Midbrain (tissue), 1 donor: ENCODE data around the gene SPRING1.

Experiments used
- DNase-seq: peaks from one replicate; lab custom pipeline; 2025; lab: John Stamatoyannopoulos, UW

The SPRING1 gene

DNA sequence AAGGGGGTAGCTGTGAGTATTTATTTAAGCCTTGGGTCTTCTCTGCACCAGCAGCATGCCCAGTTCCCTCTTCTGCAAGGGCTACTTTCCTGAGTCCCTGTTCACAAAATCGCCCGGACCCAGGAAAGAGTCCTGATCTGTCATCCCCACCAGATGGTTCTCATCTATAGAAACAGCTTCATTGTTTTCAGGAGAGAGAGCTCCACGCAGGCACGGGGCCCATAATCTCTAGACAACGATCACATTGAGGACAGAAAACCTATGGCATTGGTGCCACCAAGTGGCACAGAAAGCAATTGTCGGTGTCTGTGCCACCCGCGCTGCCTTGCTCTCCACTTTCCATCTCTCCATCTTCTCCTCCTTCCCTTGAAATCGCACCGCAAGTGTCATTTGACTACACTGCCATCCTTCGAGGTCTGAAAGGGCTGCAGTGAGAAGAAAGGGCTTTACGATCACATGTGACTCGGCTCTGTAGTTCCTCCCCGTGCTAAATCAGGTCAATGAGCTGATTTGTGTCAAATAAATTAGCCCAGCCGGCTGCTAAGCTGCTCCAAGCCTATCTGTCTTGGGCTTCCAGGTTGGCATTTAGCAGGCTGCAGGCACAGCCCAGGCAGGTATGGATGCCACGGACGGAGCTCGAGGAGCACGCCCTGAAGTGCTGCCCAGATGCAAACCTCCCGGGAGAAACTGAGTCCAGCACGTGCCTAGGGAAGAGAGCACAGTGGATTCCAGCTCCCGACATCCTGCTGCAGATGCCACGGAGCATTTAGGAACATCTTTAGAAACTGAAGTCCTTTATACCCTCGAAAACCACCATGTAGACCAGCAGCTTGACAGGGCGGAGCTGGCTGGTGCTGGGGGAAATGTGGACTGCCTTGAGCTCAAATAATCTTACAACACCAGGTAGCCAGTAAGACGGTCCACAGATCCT, 28.8 kb downstream of the SPRING1 start:
- DNase-seq = peak; percentile 89

DNA sequence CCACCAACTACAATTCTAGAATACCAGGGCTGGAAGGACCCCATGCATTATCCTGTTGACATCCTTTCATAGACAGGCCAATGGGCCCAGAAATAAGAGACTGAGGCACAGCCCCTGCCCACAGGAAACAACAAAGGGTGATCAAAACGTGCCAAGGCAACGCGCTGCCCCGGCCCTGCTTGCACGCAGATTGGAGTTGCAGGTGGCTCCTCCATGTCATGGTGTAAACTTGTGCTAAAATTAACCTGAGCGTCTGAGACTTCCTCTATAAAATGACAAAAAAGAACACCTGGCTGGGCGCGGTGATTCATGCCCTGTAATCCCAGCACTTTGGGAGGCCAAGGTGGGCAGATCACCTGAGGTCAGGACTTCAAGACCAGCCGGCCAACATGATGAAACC, 30.1 kb downstream of the SPRING1 start:
- DNase-seq = no peak

DNA sequence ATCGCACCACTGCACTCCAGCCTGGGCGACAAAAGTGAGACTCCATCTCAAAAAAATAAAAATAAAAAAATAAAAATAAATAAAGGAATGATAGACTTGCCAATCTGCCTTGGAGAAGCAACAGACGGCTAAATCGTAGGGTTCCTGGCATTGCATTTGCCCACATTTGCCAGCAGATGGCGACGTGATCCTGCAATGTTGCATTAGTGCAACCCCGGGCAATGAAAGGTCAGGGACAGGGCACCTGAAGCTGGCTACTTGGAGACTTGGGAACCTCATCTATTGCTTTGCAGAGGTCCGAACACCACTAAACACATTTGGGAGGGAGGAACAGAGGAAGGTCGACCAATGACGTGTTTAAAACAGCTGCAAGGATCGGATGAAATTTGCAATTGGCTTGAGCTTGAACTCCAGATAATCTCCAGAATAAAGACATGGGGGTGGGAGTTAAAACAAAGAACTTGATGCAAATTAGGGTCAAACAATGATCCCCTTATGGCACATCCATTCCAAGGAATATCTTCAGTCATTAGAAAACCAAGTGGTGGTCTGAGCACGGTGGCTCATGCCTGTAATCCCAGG, 34.6 kb downstream of the SPRING1 start:
- peak; percentile 72 for DNase-seq

DNA sequence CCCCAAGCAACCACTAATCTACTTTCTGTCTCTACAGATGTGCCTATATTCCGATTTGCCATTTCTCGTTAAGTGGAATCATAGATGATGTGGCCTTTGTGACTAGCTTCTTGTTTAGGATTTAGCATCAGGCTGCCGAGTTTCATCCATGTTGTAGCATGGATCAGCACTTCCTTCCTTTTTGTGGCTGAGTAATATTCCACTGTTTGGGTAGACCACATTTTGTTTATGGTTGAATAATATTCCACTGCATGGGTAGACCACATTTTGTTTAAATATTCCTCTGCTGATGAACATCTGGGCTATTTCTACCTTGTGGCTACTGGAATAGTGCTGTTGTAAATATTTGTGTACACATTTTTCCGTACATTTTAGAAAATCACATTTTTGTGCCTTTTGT, 36.4 kb downstream of the SPRING1 start:
- no peak for DNase-seq

DNA sequence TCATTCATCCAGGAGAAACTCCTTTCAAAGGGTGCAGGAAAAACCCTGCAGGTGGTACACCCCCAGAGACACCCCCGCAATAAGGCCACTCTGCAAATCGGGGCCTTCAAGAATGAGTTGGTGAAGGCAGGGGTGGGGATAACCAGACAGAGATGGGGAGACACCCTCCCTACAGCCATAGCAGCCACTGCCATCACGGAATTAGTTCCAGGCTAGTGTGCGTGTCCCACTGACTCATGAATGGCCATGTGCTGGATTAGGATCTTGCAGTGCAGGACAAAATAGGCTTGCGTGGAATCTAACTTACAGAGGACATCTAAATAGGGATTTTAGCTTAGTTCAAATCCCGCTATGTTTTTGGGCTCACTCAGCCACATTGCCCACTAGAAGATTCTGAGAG, 37.8 kb downstream of the SPRING1 start:
- DNase-seq = no peak

DNA sequence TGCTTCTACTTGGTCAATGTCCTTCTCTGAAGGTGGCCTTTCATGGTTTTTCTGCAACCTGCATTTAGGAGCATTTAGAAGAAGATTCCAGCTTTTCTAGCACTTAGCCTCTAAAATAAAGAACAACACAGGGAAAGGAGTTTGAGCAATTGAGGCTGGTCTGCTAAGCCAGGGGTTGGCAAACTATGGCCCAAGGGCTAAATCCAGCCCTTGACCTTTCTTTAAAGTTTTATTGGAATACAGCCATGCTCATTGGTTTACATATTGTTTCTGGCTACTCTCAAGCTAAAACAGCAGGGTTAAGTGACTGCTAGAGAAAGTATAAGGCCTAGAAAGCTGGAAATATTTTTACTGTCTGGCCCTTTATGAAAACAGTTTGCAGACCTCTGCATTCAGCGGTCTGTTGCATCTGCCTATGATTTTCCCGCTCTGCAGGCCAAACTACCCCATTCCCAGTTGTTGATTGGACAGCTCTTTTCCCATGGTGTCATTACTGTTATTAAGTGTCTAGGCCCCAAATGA, 39.3 kb downstream of the SPRING1 start:
- no peak for DNase-seq

DNA sequence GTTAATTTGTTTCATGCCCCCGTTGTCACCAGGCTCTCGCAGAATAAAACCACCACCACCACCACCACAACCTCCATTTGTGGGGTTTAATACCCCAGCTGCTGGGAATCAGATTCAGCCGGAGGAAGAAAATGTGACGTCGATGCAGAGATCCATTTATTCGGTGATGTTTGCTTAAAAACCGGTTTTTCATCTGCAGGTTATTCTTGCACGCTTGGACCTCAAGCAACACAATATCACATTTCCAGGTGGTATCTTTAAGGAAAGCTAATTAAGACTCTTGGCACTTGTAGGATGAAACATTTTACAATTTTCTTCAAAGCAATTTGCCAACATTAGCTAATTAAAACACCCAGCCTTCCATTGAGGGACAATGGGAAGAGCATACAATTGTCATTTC, 39.8 kb downstream of the SPRING1 start:
- no peak for DNase-seq

DNA sequence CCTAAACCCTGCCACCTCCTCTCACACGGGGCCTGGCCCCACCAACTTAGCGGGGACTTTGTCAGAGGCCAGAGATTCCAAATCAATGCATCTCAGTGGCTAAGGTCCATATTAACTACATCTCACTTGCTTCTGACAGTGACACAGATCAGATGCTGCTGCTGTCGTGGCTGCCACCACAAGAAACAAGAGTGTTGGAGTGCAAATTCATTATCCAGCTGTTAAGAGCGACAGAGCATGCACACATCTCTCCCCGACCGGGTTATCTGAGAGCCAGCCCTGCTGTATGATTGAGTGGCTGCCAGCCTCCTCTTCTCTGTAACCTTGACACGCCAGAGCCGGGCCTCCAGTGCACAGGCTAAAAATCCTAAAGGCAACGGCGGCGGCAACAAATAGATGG, 40.2 kb downstream of the SPRING1 start:
- DNase-seq = no peak

DNA sequence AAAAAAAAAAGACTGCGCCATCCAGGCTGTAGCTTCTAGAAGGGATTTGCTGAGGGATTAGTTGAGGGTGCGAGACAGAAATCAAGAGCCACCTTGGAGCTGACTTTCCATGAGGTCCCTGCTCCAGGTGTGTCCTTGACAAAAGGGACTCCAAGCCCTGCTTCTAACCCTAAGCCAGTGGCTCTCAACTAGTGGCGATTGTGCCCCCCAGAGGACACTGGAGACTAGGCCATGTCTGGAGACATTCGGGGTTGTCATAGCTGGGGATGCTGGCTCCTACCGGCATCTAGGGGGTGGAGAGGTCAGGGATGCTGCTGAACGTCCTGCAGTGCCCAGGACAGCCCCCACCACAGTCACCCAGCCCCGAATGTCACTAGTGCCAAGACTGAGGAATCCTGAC, 40.6 kb downstream of the SPRING1 start:
- DNase-seq = no peak

DNA sequence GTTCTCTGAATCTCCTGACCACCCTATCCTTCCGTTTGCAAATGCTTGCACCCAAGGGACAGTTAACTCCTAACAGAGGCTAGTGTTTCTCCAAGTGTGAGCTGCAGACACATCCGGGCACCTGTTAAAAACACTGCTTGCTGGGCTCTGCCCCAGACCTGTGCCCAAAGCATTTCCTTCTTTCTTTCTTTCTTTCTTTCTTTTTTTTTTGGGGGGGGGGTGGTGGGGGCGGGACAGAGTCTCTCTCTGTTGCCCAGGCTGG, 42.5 kb downstream of the SPRING1 start:
- DNase-seq = no peak

DNA sequence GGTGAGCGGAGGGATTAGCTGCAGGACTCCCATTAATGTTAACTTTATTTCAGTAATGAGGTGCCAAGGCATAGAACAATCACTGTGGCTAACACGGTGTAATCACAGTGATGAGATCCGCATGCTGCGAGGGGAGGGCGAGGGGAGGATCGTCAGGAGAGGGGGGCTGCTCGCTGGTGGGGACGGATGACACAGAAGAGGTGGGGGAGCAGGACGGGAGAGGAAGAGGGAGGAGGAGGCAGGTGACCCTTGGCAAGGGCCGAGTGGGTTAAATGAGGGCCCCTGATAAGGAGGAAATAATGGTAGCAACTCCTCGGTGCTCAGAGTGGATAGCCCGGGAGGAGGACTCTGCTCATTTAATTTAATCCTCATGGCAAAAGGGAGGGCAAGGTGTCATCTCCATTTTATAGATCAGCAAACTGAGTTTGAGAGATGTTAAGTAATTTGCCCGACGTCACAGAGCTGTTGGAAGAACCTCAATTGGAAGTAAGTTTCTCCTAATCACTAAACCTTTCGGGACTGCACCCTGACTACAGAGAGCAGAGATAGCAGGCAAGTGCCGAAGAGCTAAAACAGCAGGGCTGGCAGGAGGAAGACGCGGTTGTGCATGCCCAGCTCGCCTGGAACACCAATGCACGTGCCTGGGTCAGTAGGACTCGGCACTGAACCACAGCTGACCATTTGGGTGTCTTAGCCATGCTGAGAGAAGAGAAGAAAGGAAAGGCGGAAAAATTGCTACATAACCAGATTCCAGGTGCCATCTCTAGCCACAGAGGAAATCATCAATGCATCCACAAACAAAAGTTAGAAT, 43.0 kb downstream of the SPRING1 start:
- DNase-seq = no peak

DNA sequence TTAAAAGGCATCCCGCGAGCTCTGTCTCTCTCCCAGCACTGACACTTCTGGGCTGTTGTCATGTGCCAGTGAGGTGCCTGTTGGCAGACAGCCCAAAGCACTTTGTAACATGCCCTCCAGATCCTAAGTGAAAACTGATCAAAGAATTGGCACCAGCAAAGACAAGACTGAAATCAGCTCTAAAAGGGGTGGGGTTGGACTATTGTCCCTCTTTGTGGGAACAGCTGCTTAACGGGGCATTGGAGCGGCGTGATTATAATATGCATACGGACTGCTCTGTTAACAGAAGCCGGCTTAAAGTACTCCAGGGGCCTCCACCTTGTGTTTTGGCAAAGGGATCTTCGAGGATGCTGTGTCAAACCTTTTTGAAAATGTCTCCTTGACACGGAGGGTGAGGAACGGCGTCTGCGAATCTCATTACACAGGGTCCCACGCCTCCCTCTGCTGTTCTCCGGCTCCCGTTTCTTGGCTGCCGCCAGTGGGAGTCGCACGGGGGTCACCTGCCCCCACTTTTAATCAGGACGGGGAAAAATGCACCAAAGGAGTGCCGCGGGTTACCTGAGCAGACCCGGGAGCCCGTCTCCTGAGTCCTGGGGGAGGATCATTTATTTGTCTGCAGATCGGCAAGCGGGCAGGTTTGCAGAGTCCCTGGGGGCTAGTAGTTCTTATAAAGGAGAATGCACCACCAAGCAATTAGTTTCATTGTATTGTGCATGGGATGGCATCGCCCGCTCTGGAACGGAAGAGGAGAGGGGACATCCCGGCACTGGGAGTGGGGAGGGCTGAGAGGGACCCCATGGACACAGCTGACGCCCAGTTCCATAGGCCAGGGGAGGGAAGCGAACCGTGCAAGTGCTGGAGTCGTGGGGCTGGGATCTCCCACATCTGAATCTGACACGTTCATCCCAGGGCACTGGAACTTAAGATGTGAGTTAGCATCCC, 44.3 kb downstream of the SPRING1 start:
- DNase-seq = no peak

DNA sequence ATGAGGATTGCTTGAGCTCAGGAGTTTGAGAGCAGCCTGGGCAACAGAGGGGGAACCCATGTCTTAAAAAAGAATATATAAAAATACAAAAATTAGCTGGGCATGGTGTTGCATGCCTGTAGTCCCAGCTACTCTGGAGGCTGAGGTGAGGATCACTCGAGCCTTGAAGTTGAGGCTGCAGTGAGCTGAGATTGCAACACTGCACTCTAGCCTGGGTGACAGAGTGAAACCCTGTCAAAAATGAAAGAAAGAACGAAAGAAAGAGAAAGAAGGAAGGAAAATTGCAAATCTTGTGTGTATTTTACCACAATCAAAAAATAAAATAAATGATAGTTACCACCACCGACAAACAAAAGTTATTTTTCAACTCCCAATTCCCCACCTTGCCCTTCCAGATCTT, 45.3 kb downstream of the SPRING1 start:
- no peak for DNase-seq

DNA sequence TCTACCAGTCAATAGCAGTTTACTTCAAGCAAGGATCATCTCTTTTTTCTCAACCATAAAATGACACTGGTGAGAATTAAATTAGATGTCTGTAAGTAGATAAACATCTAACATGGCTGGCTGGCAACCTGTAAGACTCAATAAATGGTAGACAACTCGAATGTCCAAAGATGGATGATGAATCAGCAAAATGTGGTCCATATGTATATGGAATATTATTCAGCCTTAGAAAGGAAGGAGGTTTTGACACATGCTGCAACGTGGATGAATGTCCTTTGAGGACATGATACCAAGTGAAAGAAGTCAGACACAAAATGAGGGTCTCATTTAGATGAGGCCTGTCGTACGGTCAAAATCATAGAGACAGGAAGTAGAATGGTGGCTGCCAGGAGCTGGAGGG, 46.2 kb downstream of the SPRING1 start:
- DNase-seq = no peak

DNA sequence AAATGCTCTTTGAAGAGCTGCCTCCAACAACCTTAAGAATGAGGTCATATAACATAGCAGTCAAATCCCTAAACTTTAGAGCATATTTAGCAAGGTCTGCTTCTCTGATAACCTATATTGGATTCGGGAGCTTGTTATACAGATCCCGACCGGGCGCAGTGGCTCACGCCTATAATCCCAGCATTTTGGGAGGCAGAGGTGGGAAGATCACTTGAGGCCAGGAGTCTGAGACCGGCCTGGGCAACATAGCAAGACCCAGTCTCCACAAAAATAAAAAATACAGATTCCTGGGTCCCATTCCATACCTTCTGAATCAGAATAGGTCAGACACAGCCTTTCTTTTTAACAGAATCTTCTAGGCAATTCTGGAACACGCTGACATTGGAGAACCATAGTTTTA, 46.7 kb downstream of the SPRING1 start:
- no peak for DNase-seq

DNA sequence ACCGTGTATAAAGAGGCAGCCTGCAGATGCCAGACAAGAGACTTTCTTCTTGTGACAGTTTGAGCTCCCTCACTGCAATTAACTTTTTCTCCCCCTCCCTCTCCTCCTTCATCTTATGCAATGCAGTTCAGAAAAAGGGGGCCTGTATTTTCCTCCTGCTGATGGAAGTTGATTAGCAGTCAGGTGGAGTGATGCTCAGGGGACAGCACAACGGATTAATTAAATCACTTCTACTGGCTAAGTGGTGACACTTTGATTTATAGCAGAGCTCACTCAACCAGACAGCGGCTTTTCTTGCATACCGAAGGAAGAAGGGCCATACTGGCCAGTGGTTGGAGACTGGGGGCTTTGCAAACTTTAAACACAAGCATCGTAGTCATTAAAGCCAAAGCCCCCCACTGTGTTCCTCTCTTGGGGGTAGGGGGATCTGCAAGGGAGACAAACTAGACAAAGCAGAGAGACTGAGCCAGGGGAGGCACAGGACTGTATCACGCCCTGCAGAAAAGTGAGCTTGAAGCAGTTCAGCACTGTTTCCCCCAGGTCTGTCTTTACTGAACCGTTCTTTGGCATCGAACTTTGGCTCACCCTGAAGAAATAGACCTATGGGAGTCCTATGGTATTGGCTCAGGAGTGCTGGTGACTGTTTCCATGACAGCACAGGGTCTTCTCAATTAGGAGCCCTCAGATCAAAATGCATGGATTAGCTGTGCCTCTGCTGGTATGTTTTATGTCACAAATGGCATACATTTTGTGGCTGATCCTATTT, 47.7 kb downstream of the SPRING1 start:
- no peak for DNase-seq

DNA sequence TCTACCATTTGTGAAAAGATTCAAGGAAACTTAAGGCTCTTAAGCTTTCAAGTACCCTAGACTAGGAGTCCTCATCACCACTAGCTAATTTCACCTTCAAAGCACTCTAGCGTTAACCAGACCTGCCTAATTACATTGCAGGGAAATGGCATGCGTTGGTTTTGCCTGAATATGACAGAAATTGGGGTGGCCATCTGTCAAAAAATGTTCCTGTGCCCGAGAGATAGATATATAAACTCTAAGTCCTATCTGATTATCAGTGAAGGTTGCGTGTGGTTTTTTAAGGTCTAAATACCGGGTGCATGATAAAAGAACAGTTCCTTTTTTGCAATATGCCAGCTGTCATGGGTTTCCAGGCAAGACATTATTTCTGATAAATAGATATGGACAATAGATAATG, 48.3 kb downstream of the SPRING1 start:
- no peak for DNase-seq
